DMS153 treated with DMSO at 0.1 percent for 48 hours (cell line): ENCODE data around the gene SLC24A3.
"Not testable (repeated sequence)": the region's sequence is repeated elsewhere in the genome, so short reads cannot be mapped to it uniquely, and the experiment has no call there.

ENCODE experiments used
- DNase-seq: peaks from one replicate; lab custom pipeline; 2025; ENCODE audit not compliant: unreplicated experiment; lab: John Stamatoyannopoulos, UW

SLC24A3 gene

DNA sequence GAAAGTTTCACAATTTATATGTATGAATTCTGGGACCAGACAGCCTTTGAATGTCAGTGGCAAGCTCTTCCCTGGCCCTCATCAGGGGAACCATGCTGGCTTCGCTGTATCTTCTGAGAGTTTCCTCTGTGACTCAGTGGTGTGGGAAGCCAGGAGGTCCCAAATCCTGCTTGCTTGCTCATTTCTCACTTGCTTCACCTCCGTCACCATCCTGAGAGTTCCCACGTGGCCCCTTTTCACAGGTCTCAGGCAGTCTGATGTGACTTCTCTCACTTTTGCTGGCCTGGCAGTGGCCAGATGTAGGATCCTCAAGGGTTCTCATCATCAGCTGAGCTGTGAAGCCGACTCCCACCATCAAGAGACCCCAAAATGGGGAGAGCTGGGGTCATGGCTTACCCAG is 517.2 kb downstream of the SLC24A3 start:
- no peak for DNase-seq

DNA sequence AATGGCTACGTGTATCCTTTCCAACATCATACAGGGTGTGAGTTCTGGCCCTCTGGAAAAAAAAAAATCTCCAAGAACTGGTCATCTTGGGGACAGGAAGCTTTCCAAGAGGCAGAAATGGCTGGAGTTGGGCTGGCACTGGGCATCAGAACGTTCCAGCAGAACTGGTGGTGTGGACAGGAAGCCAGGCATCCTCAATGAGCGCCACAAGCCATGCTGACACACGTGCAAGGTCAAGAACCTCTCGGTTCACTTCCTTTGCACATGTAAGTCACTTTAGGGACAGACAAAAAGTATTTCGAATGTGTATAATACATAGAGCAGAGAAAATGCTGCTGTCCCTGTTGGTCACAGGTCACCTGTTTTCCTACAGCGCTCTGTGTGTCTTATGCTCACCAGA is 518.3 kb downstream of the SLC24A3 start:
- DNase-seq: no peak

DNA sequence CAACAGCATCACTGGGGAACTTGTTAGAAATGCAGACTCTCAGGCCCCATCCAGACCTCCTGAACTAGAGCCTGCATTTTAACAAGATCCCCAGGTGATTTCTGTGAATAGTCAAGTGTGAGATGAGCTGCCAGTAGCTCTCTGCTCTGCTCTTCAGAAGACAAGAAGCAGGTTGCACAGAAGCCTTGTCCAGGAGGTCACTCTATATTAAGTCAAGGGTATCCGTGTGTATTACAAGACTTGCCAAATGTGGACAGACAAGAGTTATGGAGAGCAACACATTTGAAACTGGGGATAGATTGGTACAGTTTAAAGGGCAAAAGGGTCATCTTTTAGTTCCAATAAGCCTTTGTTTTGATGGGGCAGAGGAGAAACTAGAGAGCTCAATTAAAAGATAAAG is 522.4 kb downstream of the SLC24A3 start:
- DNase-seq: peak; percentile 21

DNA sequence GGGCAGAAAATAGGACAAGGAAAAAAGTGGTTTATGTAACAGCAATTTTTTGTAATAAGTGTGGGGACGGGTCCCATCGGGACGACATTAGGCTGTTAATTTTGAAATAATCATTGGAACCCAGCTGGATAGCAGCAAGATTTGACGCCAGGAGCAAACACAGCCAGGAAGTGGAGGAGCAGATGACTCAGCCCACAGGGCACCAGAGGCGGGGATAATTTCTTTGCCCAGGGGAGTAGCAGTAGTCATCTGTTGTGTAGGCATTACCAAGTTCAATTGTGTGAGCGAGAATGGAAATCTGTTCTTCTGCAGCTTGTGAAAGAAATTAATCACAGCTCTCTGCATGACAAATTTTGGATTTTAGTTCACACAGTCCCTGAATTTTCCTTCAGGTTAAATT is 523.0 kb downstream of the SLC24A3 start:
- DNase-seq: peak; percentile 65

DNA sequence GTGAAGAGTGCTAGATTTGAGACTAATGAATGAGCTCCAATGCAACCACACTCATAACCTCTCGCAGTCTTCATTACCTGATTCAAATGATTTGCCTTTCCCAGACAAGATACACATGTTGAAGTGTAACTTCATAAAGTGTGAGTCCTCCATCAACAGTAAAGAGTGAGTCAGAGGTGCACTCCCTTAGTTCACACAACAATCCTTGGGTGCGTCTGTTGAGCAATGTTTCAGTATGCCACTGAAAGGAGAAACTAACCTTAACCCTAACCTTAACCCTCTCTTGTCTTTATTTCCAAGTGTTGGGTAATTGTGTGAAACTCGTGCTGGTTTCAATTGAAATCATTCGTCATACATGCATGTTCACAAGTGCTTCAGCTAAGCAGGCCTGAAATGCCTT is 524.6 kb downstream of the SLC24A3 start:
- DNase-seq: no peak

DNA sequence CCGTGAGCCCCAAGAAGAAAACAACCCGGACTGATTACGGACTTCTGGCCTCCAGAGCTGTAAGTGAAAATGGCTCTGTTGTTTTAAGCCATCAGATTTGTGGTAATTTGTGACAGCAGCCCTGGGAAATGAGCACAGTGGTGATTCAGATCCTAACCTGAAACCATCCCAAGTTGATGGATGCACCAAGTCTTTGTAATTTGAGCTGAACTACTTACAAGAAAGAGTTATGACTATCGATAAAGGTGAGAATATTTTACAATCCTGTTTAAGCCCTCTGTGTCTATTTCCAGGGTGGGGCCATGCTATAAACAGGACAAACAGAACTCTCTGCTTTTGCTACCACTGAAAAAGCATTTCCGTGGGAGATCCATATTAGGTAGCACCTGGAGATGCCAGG is 526.5 kb downstream of the SLC24A3 start:
- DNase-seq: no peak

DNA sequence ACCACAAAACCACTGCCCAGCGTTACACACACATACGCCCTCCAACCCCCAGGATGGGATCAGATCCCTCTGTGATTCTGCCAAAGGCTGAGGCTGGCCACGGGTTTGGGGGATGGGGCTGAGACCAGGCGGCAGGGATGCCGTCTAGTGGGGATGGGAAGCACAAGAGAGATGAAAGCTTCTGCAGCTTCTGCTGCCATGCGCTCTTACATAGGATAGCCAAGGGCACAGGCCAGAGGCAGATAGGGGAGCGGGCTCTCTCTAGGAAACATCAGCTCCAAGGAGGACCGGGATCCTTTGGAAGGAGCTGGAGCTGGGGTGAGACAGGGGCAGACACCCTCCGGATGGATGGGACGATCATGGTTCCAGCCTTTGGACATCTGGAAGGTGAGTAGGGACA is 526.9 kb downstream of the SLC24A3 start:
- no peak for DNase-seq

DNA sequence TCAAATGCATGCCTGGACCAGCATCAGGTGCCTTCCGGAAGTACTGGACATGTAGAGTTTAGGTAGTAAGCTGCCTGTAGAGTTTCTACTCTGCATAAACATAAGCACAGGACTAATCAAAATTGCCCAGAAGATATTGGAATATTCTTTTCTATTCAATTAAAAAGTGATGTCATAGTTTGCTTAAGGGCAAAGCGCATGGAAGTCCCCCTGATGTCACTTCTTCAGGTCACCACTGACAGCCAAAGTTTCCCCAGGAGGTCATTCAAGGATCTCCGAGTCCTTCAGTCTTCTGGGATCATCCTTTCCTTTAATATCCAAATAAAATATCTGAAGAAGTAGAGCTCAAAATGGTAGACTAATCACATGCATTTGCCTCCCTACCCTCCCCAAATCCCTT is 528.1 kb downstream of the SLC24A3 start:
- DNase-seq: no peak

DNA sequence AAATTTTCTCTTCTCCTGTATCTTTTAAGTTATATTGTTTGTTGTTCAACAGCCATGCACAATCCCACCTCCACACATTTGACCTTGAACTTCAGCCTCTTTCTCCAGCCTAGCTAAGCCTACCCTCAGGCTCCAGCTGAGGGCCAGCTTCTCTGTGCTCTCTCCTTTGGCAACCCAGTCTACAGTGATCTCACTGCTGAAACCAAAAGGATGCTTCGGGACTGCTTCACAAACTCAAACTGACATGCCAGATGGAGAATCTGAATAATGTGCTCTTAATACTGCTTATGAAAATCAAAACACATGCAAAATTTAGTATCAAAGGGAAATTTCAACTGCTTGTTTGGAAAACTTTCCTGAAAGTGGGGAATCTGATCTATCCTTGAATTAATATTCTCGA is 529.5 kb downstream of the SLC24A3 start:
- DNase-seq: no peak

DNA sequence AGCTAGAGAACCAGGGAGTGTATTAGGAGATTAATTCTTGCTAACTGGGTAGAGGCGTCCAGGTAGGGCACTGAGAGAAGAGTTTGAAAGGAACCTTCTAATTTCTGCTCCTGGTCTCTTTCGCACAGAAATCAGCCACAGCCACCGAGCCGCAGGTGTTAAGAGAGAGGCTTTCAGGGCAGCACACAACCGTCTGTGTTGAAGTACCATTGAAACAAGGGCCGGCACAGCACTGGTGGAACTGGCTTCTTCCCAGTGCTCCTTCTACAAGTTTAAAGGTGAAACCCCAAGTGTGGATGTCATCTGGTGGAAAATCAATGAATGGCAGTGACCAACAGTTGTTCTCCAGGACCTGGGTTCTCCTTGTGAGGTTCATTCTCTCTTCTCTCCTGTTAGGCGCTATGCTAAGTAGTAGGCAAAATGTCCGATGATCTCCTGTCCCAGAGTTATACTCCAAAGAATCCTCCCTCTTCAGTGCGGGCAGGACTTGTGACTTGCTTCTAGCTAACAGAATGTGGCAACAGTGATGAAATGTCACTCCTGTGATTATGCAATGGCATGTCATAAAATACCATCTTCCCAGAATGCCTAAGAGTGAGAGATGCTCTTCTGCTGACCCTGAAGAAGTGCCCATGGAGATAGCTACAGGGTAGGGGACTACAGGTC is 530.7 kb downstream of the SLC24A3 start:
- no peak for DNase-seq

DNA sequence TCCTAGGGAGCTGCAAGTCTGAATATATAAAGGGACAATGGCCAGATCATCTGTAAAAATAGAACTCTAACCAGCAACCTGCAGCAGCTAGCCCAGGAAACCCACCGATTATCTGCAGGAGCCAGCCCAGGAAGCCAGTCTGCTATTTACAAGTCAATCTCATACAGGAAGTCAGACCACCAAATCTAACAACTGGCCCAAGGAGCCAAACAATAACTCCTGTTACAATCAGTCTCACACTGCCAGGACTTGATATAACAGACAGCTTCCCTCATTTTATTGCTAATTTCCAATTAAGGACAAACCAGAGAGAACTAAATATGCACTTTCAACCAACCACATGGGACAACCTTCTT is 531.2 kb downstream of the SLC24A3 start:
- DNase-seq: no peak

DNA sequence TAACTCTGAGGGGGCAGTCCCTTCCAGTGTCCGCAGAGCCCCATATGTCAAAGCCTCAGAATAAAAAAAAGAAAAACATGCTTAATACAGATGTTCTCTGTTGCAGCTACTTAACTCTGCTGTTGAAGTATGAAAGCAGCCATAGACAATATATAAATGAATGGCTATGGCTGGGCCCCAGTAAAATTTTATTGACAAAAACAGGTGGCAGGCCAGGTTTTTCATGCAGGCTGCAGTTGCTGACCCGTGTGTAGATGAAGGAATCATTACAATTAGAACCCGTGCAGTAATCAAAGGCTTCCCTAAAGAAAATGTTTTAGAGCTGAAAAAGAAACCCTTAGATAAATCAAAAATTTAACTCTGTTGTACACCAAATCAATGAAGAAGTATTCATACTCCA is 532.7 kb downstream of the SLC24A3 start:
- no peak for DNase-seq

DNA sequence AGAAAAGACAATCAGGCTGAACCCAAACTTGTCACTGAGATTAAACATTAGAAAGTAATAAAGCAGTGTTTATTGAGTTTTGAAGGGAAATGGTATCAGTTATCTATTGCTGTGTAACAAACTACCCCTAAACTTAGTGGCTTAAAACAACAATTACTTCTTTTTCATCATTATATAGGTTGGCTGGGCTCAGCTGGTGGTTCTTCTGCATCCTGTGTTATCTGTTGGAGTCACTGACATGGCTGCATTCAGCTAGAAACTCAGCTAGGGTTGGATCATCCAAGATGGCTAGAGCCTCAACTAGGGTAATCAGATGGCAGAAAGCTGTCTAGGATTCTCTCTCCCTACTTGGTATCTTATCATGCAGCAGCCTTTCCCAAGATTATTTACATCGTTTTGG is 533.1 kb downstream of the SLC24A3 start:
- no peak for DNase-seq

DNA sequence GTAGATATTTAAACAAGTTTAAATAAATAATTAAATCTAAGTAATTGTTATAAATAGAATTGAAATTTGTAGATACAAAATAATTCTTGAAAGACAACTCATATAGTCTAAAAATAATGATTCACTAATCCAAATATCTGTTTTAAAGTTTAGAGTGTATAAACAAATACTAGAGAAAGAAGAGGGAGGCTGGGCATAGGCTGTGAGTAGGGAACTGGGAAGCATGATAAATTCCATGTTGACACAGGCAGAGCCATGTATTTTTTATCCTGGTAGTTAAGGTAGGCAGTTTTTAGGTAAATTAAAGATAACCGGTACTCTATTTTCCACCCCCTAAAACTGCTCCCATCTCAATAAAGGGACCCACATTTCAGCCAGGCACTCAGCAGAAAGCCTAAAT is 534.0 kb downstream of the SLC24A3 start:
- DNase-seq: no peak

DNA sequence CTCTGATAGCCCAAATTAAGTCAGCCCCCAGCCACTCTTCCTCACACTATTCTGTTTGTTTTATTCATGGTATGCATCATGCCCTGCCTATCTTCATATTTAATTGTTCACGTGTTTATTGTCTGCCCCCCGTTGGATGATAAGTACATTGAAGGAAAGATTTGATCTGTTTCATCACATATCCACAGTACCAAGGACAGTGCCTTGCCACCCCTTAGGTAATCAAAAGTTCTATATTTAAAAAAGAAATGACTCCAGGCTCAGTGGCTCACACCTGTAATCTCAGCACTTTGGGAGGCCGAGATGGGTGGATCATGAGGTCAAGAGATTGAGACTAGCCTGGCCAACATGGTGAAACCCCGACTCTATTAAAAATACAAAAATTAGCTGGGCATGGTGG is 535.5 kb downstream of the SLC24A3 start:
- no peak for DNase-seq

DNA sequence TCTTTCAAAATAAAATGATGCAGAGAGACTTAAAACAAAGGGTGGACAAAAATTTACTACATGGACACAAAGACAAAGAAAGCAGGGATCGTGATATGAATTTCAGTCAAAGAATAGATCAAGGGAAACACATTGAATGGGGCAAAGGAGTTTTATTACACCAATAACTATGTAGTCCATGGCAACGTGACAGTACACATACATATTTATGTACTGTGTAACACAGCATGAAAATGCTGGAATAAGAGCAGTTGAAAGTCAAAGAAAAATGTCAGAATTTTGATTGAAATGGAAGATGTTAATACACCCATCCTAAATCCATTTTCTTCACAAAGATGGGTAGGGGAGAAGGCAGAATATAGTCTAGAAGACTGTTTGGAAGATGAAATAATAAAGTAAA is 536.2 kb downstream of the SLC24A3 start:
- DNase-seq: no peak

DNA sequence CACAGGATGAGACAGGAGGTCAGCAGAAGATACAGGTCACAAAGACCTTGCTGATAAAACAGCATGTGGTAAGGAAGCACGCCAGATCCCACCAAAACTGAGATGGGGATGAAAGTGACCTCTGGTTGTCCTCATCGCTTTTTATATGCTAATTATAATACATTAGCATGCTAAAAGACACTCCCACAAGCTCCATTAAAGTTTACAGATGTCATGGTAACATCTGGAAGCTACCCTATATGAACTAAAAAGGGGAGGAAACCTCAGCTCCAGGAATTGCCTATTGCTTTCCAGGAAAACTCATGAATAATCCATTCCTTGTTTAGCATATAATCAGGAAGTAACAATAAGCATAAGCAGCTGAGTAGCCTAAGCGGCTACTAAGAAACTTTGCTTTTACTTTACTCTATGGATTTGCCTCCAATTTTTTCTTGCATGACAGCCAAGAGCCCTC is 537.2 kb downstream of the SLC24A3 start:
- no peak for DNase-seq

DNA sequence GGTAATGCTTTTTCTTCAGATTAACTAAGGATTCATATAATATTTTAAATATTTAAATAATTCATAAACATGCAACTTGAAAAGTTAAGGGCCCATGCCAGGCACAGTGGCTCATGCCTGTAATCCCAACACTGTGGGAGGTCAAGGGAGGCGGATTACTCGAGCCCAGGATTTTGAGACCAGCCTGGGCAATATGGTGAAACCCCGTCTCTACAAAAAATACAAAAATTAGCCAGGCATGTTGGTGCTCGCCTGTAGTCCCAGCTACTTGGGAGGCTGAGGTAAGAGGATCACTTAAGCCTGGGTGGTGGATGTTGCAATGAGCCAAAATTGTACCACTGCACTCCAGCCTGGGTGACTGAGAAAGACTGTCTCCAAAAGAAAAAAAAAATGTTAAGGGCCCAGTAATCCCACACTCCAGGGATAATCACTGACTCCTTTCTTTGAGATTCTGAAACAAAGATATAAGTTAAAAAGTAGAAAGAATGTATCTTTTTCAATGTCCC is 537.7 kb downstream of the SLC24A3 start:
- no peak for DNase-seq

DNA sequence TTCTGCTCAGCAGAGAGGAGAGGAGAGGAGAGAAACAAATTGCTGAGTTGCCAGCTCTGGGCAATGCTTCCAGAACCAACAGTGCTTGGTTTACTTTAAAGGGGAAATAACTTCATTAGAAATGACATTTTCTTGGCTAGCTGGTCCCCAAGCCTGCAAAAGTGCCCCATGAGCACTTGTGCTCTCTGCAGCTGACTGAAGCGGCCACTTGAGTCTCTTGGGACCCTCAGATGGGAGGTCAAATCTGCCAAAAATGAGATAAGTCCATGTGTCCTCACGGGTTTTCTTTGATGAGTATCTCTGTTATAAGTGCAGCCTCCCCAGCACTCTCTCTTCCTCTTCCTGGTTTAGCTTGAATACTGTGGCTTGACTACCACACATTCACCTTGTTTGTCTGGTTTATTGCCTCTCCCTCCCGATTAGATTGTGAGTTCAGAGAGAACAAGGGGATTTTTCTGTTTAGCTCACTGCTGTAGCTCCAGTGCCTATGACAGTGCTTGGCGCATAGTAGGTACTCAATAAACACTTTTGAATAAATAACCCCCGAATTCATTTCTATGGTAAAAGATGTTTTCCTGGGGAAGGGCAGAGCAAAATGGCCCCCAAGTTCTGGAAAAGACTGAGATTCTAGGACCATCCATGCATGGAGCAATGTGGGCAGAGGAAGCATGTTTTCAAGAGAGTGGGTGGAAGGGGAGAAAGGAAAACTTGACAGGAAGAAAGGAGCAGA is 538.6 kb downstream of the SLC24A3 start:
- no peak for DNase-seq

DNA sequence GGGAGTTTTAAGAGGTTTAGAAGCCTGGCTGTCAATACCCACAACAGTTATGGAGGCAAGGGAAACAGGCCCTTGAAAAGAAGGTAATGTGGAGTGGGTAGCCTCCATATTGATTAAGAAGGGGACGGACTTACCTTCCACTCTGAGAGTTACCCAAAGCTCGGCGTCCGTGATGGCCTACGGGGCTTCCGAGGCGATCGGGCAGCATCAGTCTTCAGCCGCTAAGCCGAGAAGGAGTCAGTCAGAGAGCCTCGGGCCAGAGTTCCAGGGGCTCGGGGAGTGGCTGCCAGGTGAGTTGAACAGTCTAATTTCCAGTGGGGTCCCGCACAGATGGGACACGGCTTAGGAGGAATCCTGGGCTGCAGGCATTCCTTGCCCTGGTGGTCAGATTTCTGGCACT is 541.8 kb downstream of the SLC24A3 start:
- not testable (repeated sequence) for DNase-seq

DNA sequence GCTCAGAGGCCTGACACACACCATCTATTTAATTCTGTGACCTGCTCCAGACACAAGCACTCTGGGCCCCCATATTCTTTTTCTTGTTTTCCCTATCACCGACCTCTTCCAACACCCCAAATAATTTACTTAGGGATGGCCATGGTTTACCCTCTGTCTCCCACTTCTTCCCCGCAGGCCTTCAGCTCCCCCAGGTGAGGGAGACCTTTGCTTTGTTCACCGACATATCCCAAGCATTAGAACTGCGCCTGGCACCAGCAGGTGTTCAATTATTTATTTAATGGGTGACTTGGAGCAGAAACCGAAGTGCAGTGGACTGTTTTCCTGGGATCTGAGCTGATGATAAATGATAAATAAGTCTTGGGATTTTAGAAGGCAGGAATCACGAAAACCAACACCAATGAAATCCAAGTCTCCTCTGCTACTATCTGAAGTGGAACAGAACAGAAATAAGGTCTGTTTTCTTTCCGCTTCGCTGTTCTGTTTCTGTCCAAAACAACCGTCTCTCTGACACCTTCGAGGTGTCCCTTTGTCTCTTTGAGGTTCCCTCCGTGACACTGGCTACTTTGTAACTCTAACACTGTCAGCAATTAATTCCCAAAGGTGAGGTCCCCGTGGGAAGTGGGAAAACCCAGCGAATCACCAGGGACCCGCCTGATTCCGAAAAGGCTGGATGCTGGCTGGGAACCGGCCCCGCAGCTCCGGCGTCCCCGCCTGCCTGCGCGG is 544.5 kb downstream of the SLC24A3 start:
- DNase-seq: peak; percentile 22

DNA sequence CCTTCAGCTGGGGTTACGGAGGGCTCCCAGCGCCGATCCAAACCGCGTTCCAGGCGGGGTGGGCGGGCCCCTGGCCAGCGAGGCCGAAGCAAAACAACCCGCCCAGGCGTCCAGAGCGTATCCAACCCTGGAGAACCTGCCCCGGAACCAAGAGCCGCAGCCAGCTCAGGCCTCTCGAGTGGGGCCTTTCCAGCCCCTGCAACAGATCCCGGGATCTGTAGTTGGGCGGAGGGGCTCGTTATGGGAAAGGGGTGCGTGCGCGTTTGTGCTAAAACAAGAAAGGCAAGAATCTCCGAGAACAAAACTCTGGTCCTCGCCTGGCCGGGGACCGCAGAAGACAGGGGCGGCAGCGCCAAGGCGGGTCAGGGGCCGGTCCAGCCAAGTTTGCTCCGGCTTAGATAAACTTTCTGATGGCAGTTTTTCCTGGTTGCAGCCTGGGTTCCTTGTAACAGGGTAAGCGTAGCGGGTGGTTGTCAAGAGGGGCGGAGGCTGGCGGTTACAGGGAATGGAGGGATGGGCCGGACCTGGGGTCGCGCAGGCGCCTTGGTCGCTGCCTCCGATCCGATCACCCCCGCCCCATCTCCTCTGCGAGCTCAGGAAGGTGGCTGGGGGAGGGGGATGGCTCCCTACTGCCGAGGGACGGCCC is 545.2 kb downstream of the SLC24A3 start:
- peak; percentile 64 for DNase-seq
